H9 (cell line): ENCODE results near the gene TNFRSF17. TPM values are rescaled to one million over a fixed set of nuclear protein-coding genes. Genes with fewer than 3 reads are reported as not detected.

Source experiments
- DNase-seq: peaks from one replicate; pipeline ENCODE4 v3.0.0-alpha.2; 2017
- H2AFZ ChIP-seq: one replicate; pipeline ENCODE4 v1.6.1; 2013; ENCODE audit warnings: mild to moderate bottlenecking, low read length, control low read depth, moderate library complexity
- H2AK5ac ChIP-seq: 2 replicates; pipeline ENCODE4 v1.6.1; 2013; ENCODE audit warnings: low read length, control low read depth, mixed read lengths; ENCODE audit not compliant: insufficient read length
- H2BK120ac ChIP-seq: one replicate; pipeline ENCODE4 v1.6.1; 2013; ENCODE audit warnings: low read depth, mild to moderate bottlenecking, low read length, control low read depth, inconsistent platforms; ENCODE audit not compliant: poor library complexity, severe bottlenecking
- H2BK12ac ChIP-seq: 2 replicates; pipeline ENCODE4 v1.6.1; 2013; ENCODE audit warnings: low read length, control low read depth, mixed read lengths, low read depth; ENCODE audit not compliant: insufficient read length
- H2BK15ac ChIP-seq: 2 replicates; pipeline ENCODE4 v1.6.1; 2013; ENCODE audit warnings: low read depth, low read length, control low read depth
- H2BK20ac ChIP-seq: one replicate; pipeline ENCODE4 v1.6.1; 2013; ENCODE audit warnings: low read depth, mild to moderate bottlenecking, low read length, control low read depth, inconsistent platforms; ENCODE audit not compliant: poor library complexity, severe bottlenecking
- H2BK5ac ChIP-seq: 2 replicates; pipeline ENCODE4 v1.6.1; 2013; ENCODE audit warnings: low read length, control low read depth, mixed read lengths; ENCODE audit not compliant: insufficient read length
- H3K14ac ChIP-seq: 2 replicates; pipeline ENCODE4 v1.6.1; 2013; ENCODE audit warnings: low read length, control low read depth; ENCODE audit not compliant: insufficient read depth
- H3K18ac ChIP-seq: 2 replicates; pipeline ENCODE4 v1.6.1; 2013; ENCODE audit warnings: low read depth, mild to moderate bottlenecking, mixed read lengths, low read length, control low read depth; ENCODE audit not compliant: insufficient read length
- H3K23ac ChIP-seq: 2 replicates; pipeline ENCODE4 v1.6.1; 2013; ENCODE audit warnings: low read length, control low read depth, mixed read lengths, low read depth; ENCODE audit not compliant: insufficient read length
- H3K23me2 ChIP-seq: 2 replicates; pipeline ENCODE4 v1.6.1; 2013; ENCODE audit warnings: low read depth, mild to moderate bottlenecking, mixed read lengths, low read length, control low read depth; ENCODE audit not compliant: insufficient read length, poor library complexity, severe bottlenecking
- H3K27ac ChIP-seq: 2 replicates; pipeline ENCODE4 v1.5.1; 2013; ENCODE audit warnings: low read length, control low read depth, mixed read lengths, low read depth; ENCODE audit not compliant: insufficient read length
- H3K27me3 ChIP-seq: 2 replicates; pipeline ENCODE4 v1.6.1; 2013; ENCODE audit warnings: low read length, control low read depth, inconsistent platforms; ENCODE audit not compliant: insufficient read depth
- H3K4ac ChIP-seq: 2 replicates; pipeline ENCODE4 v1.6.1; 2013; ENCODE audit warnings: low read depth, mild to moderate bottlenecking, control low read depth, inconsistent platforms, low read length, moderate library complexity
- H3K4me1 ChIP-seq: 2 replicates; pipeline ENCODE4 v1.6.1; 2013; ENCODE audit warnings: low read length, control low read depth, inconsistent platforms; ENCODE audit not compliant: insufficient read depth
- H3K4me2 ChIP-seq: 2 replicates; pipeline ENCODE4 v1.6.1; 2013; ENCODE audit warnings: low read length, control low read depth, mixed read lengths; ENCODE audit not compliant: insufficient read length, insufficient read depth
- H3K56ac ChIP-seq: 2 replicates; pipeline ENCODE4 v1.6.1; 2013; ENCODE audit warnings: low read depth, mild to moderate bottlenecking, mixed read lengths, low read length, control low read depth; ENCODE audit not compliant: insufficient read length
- H3K79me1 ChIP-seq: 2 replicates; pipeline ENCODE4 v1.6.1; 2013; ENCODE audit warnings: low read depth, mild to moderate bottlenecking, moderate library complexity, low read length, control low read depth, inconsistent platforms; ENCODE audit not compliant: insufficient read depth, poor library complexity, severe bottlenecking
- H3K79me2 ChIP-seq: 2 replicates; pipeline ENCODE4 v1.6.1; 2013; ENCODE audit warnings: low read length, control low read depth, inconsistent platforms; ENCODE audit not compliant: insufficient read depth
- H3K9ac ChIP-seq: 2 replicates; pipeline ENCODE4 v1.6.1; 2013; ENCODE audit warnings: low read length, control low read depth, mixed read lengths; ENCODE audit not compliant: insufficient read length; ENCODE audit errors: extremely low read depth
- H3K9me3 ChIP-seq: one replicate; pipeline ENCODE4 v1.6.1; 2013; ENCODE audit warnings: low read depth, low read length, inconsistent platforms; ENCODE audit not compliant: control insufficient read depth
- H3T11ph ChIP-seq: one replicate; pipeline ENCODE4 v1.6.1; 2013; ENCODE audit warnings: mild to moderate bottlenecking, low read length, control low read depth, inconsistent platforms
- H4K20me1 ChIP-seq: one replicate; pipeline ENCODE4 v1.6.1; 2013; ENCODE audit not compliant: control insufficient read depth, insufficient read length, insufficient read depth
- H4K5ac ChIP-seq: 2 replicates; pipeline ENCODE4 v1.6.1; 2013; ENCODE audit warnings: low read depth, mild to moderate bottlenecking, mixed read lengths, low read length, control low read depth; ENCODE audit not compliant: insufficient read length
- H4K8ac ChIP-seq: replicated peaks from 2 replicates; pipeline ENCODE4 v1.6.1; 2013; ENCODE audit warnings: low read length, control low read depth, mixed read lengths, low read depth; ENCODE audit not compliant: insufficient read length
- H4K91ac ChIP-seq: 2 replicates; pipeline ENCODE4 v1.6.1; 2013; ENCODE audit warnings: low read depth, mild to moderate bottlenecking, moderate library complexity, mixed read lengths, low read length, control low read depth; ENCODE audit not compliant: insufficient read length
- H3K27ac Mint-ChIP-seq, 3 experiments: 2 replicates in 2 of 3; 3 replicates in 1 of 3; pipeline ENCODE4 v1.8.0; 2020 to 2021; ENCODE audit warnings: mixed read lengths in 3 of 3, mild to moderate bottlenecking in 1 of 3, moderate library complexity in 1 of 3
- H3K27me3 Mint-ChIP-seq: 2 replicates; pipeline ENCODE4 v1.8.0; 2021; ENCODE audit warnings: low read depth, mild to moderate bottlenecking, moderate library complexity, mixed read lengths
- H3K36me3 Mint-ChIP-seq, 3 experiments: 2 replicates in 2 of 3; 3 replicates in 1 of 3; pipeline ENCODE4 v1.8.0; 2020 to 2021; ENCODE audit warnings: low read depth in 3 of 3, mixed read lengths in 3 of 3; ENCODE audit not compliant: insufficient read depth in 1 of 3
- H3K4me1 Mint-ChIP-seq, 2 experiments: 2 replicates each; pipeline ENCODE4 v1.8.0; 2020; ENCODE audit warnings: mixed read lengths in 2 of 2
- H3K4me3 Mint-ChIP-seq, 2 experiments: 2 replicates in 1 of 2; 3 replicates in 1 of 2; pipeline ENCODE4 v1.8.0; 2020 to 2021; ENCODE audit warnings: mild to moderate bottlenecking in 2 of 2, mixed read lengths in 2 of 2, moderate library complexity in 1 of 2
- H3K9me3 Mint-ChIP-seq, 2 experiments: 2 replicates in 1 of 2; 3 replicates in 1 of 2; pipeline ENCODE4 v1.8.0; 2020; ENCODE audit warnings: mild to moderate bottlenecking in 2 of 2, mixed read lengths in 2 of 2, moderate library complexity in 1 of 2
- CTCF ChIP-seq: fragments of 200-600 bp; sonication (generic); conservative IDR thresholded peaks from 3 replicates; pipeline ENCODE4 v1.8.0; 2021; ENCODE audit warnings: antibody characterized with exemption, mild to moderate bottlenecking
- WGBS: extraction: QIAGEN DNeasy Blood & Tissue Kit; methylation state at CpG from one replicate; pipeline ENCODE4 v1.1.7; 2013; ENCODE audit warnings: missing lambda C conversion rate, low lambda C conversion rate, mixed read lengths; ENCODE audit not compliant: insufficient read length; ENCODE audit errors: extremely low coverage; 5-methylcytosine and 5-hydroxymethylcytosine counted together
- total RNA-seq: library from RNA; stranded (reverse); gene quantifications from 2 replicates; pipeline ENCODE4 v1.2.1, GENCODE V29; 2021

Gene TNFRSF17
- total RNA-seq, 1 experiment from 2014 or later = not detected

DNA sequence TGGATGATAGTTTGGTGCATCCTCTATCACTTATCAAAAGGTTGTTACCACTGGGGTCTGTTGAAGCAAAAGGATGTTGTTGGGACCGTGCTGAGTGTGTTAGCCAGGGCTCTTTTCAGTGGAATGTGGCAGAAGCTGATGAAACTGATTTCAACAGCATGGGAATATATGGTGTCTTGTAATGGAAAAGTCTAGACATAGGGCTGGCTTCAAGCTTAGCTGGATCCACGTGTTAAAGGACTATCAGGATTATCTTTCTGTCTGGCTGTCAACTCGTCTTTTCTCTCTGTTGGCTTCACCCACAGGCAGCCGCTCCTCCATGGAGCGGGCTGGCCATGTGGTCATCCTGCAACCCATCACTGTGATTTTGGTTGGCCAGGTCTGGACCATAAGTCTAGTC is 20.2 kb downstream of the TNFRSF17 start:
- Histone ChIP-seq H2BK12ac (no peak overlapping the region), H4K8ac (no peak overlapping the region), H2BK20ac (no peak overlapping the region), H3K23me2 (no peaks in the 10 kb centered on the region), H3K4ac (no peak overlapping the region), H3K4me2 (no peak overlapping the region), H3K4me1 (no peaks in the 10 kb centered on the region), H3K23ac (no peak overlapping the region), H3K56ac (no peak overlapping the region), H2AFZ (no peak overlapping the region), H3K79me1 (no peaks in the 10 kb centered on the region), H4K20me1 (no peaks in the 10 kb centered on the region), H4K91ac (no peak overlapping the region), H3K27ac (no peak overlapping the region), H3K18ac (no peak overlapping the region), H3K27me3 (no peaks in the 10 kb centered on the region), H3K9me3 (no peaks in the 10 kb centered on the region), H3T11ph (no peak overlapping the region), H2AK5ac (no peak overlapping the region), H2BK120ac (no peak overlapping the region), H3K79me2 (no peaks in the 10 kb centered on the region), H2BK15ac (no peak overlapping the region), H3K14ac (no peak overlapping the region), H3K9ac (no peak overlapping the region), H2BK5ac (no peak overlapping the region), H4K5ac (no peak overlapping the region)
- Mint-ChIP-seq H3K4me1 (peaks cover 0 to 7% of the 10 kb centered on the region in 2 experiments; a peak in 2 of 4 replicates), H3K9me3 (no peaks in the 10 kb centered on the region), H3K27ac (no peak overlapping the region), H3K36me3 (no peaks in the 10 kb centered on the region), H3K4me3 (no peak overlapping the region), H3K27me3 (no peaks in the 10 kb centered on the region)
- WGBS = no CpG with 5 or more reads among the region's 5 CpGs
- no peak for DNase-seq
- TF ChIP-seq CTCF = no peak
